Lower lobe of right lung (tissue), 2 donors: ENCODE data around the gene PRDM16. TPM values are rescaled to one million over a fixed set of nuclear protein-coding genes. Genes with fewer than 3 reads are reported as not detected.

Experiments used
- ATAC-seq, 2 donors: fragments of 200-7000 bp; cut with Tn5 transposase; one replicate each; pipeline ENCODE4 v1.9.1; 2020 to 2022; ENCODE audit warnings: mild to moderate bottlenecking in 2 of 2, moderate library complexity in 2 of 2
- DNase-seq: peaks from one replicate; pipeline ENCODE4 v3.0.0-alpha.2; 2020
- H3K27ac ChIP-seq: fragments of 200-600 bp; one replicate; pipeline ENCODE4 v1.8.0; 2022
- H3K27me3 ChIP-seq: fragments of 200-600 bp; one replicate; pipeline ENCODE4 v1.8.0; 2022; ENCODE audit warnings: low read depth
- H3K36me3 ChIP-seq: fragments of 200-600 bp; one replicate; pipeline ENCODE4 v1.8.0; 2022; ENCODE audit warnings: mild to moderate bottlenecking
- H3K4me1 ChIP-seq: fragments of 200-600 bp; one replicate; pipeline ENCODE4 v1.8.0; 2022
- H3K4me3 ChIP-seq: fragments of 200-600 bp; one replicate; pipeline ENCODE4 v1.8.0; 2022; ENCODE audit warnings: mild to moderate bottlenecking
- H3K9me3 ChIP-seq: fragments of 200-600 bp; one replicate; pipeline ENCODE4 v1.8.0; 2022
- intact Hi-C: fragments of 100-400 bp; cut with DNase I; formaldehyde crosslinking; loops from one replicate; pipeline ENCODE4 v1.11.0; 2022
- total RNA-seq: library from RNA; stranded (reverse); fragmentation: NEBNext Ultra II Directional; extraction: Animal tissue kit (Norgen Biotek cat#: 25700); gene quantifications from one replicate; pipeline ENCODE4 v1.2.1, GENCODE V29; 2021
- TF ChIP-seq, protein P1 (sequence below): fragments of 200-600 bp; IDR thresholded peaks from one replicate; pipeline ENCODE4 v1.8.0; 2022; ENCODE audit warnings: antibody characterized with exemption, mild to moderate bottlenecking
- donor health status: DM: no; HTN: yes; CAD: no; lungs with severe emphysema.

PRDM16 gene
- total RNA-seq, 1 donor from 2014 or later: 19.2 TPM

DNA sequence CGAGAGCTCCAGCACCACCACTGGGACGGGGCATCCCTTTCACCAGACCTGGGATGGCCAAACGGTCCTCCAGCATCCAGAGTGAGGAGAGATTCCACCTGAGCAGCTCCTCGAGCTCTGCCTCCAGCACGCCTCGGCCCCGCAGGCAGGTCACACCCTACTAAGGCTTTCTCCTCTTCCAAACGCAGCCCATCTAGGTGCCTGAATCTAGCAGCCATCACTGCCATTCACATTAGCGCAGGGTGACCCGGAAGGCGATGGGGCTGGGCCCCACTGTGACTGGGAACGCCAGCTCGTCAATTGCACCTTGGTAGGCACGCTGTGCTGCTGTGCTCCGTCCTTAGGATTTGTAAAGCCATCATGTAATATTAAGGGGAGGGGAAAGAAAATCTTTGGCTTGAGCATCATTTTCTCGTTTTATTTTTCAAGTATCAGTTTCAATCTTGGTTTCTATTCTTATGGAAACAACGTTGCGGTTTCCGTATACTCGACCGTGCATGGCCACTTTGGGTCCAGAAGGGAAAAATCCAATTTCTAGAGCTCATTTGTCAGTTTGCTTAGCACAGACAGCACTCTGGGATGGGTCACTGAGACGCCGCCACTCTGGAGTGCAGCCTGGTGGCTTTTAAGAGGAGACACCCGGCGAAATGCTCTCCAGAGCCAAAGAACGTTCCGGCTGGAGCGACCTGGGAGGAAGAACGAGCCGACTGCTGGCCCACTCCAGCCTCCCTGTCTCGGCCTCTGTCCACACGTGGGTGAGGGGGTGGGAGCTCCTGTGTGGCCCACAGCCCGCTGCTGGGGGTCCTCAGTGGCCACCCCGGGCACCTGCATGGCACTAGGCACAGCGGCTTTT, 173.6 kb downstream of the PRDM16 start:
- TF ChIP-seq, protein P1, sequence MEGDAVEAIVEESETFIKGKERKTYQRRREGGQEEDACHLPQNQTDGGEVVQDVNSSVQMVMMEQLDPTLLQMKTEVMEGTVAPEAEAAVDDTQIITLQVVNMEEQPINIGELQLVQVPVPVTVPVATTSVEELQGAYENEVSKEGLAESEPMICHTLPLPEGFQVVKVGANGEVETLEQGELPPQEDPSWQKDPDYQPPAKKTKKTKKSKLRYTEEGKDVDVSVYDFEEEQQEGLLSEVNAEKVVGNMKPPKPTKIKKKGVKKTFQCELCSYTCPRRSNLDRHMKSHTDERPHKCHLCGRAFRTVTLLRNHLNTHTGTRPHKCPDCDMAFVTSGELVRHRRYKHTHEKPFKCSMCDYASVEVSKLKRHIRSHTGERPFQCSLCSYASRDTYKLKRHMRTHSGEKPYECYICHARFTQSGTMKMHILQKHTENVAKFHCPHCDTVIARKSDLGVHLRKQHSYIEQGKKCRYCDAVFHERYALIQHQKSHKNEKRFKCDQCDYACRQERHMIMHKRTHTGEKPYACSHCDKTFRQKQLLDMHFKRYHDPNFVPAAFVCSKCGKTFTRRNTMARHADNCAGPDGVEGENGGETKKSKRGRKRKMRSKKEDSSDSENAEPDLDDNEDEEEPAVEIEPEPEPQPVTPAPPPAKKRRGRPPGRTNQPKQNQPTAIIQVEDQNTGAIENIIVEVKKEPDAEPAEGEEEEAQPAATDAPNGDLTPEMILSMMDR: no peak
- peaks cover 18% of the 10 kb centered on the region for H3K27me3 ChIP-seq
- peaks cover 24% of the 10 kb centered on the region for H3K4me1 ChIP-seq
- intact Hi-C loops: no loop called here
- H3K9me3 ChIP-seq: no peaks in the 10 kb centered on the region
- DNase-seq (no peak), ATAC-seq (no peak)
- no peak overlapping the region for H3K27ac ChIP-seq
- H3K4me3 ChIP-seq: no peak overlapping the region
- no peaks in the 10 kb centered on the region for H3K36me3 ChIP-seq

GRCh38 chr1:3243304-3243703, 174.3 kb downstream of the PRDM16 start:
- peaks cover 24% of the 10 kb centered on the region for H3K27me3 ChIP-seq
- H3K4me3 ChIP-seq: no peak overlapping the region
- no peak for ATAC-seq
- intact Hi-C loops: no loop called here
- no peak overlapping the region for H3K27ac ChIP-seq
- no peaks in the 10 kb centered on the region for H3K36me3 ChIP-seq
- no peak for DNase-seq
- no peaks in the 10 kb centered on the region for H3K9me3 ChIP-seq
- H3K4me1 ChIP-seq: peaks cover 17% of the 10 kb centered on the region
- TF ChIP-seq, protein P1: no peak

- TF ChIP-seq, protein P1: no peak
- H3K27me3 ChIP-seq: peaks cover 24% of the 10 kb centered on the region
- H3K27ac ChIP-seq: no peak overlapping the region
- intact Hi-C loops: no loop called here
- no peaks in the 10 kb centered on the region for H3K36me3 ChIP-seq
- H3K4me3 ChIP-seq: no peak overlapping the region
- no peak for DNase-seq
- H3K4me1 ChIP-seq: peaks cover 13% of the 10 kb centered on the region
- H3K9me3 ChIP-seq: no peaks in the 10 kb centered on the region
- no peak for ATAC-seq
Observed at GRCh38 chr1:3244025-3244926, 175.3 kb downstream of the PRDM16 start.

GRCh38 chr1:3244927-3245315, 175.9 kb downstream of the PRDM16 start:
- Histone ChIP-seq H3K4me3 (no peak overlapping the region), H3K27ac (no peak overlapping the region), H3K27me3 (peaks cover 24% of the 10 kb centered on the region), H3K36me3 (no peaks in the 10 kb centered on the region), H3K9me3 (no peaks in the 10 kb centered on the region), H3K4me1 (peaks cover 13% of the 10 kb centered on the region)
- ATAC-seq (no peak), DNase-seq (no peak)
- TF ChIP-seq, protein P1: no peak
- intact Hi-C loops: no loop called here

DNA sequence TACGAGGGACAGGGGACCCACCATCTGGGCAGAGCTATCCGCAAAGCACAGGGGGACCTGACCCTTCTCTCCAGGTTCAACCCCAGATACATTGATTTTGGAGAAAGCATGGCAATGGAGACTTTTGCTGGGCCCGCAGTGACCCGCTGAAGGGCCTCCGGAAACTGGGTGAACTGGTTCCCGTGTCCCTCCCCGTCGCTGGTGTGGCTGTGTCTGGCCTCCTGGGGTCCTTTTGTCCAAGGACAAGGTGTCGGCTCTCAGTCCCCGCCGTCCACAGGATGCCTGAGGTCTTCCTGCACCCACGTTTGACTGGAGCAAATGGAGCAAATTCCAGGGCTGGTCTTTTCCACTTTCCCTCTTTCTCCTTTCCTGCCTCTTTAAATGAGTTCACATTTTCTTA, 176.3 kb downstream of the PRDM16 start:
- DNase-seq (no peak), ATAC-seq (no peak)
- no peak overlapping the region for H3K27ac ChIP-seq
- H3K4me1 ChIP-seq: peaks cover 13% of the 10 kb centered on the region
- no peaks in the 10 kb centered on the region for H3K9me3 ChIP-seq
- H3K27me3 ChIP-seq: peaks cover 27% of the 10 kb centered on the region
- H3K4me3 ChIP-seq: no peak overlapping the region
- intact Hi-C loops: no loop called here
- TF ChIP-seq, protein P1: no peak
- no peaks in the 10 kb centered on the region for H3K36me3 ChIP-seq
